ENCODE data around the gene SVIL. TPM values are rescaled to one million over a fixed set of nuclear protein-coding genes. Genes with fewer than 3 reads are reported as not detected.

Gene SVIL
- total RNA-seq, 2 experiments from 2014 or later = 0.47 to 1.5 TPM

- no peaks in the 10 kb centered on the region for H3K36me3 ChIP-seq (ENCODE audit: insufficient read depth, low read length)
- POLR2A ChIA-PET = no interaction called here
- no peaks in the 10 kb centered on the region for H4K20me1 ChIP-seq (ENCODE audit: insufficient read depth, low read length)
- no peak overlapping the region for H3K4me3 ChIP-seq (ENCODE audit: low read depth, low read length, poor library complexity, severe bottlenecking)
- intact Hi-C loops (cut with micrococcal nuclease; ENCODE audit: unreplicated experiment) = no loop called here
- no peak for DNase-seq (ENCODE audit: low spot score)
- H3K9me3 ChIP-seq (ENCODE audit: low read length) = peaks cover 13% of the 10 kb centered on the region
- TF ChIP-seq CTCF (conservative IDR thresholded peaks at IDR 0.05; ENCODE audit: low read length) (no peak), EZH2phosphoT487 (IDR thresholded peaks at IDR 0.05; ENCODE audit: borderline replicate concordance, low read depth, low read length) (no peak)
- no peak overlapping the region for H2AFZ ChIP-seq (ENCODE audit: low read length)
- CTCF ChIA-PET (ENCODE audit: unreplicated experiment) = no interaction called here
- H3K79me2 ChIP-seq (ENCODE audit: insufficient read depth, low read depth, low read length) = no peaks in the 10 kb centered on the region
- no peaks in the 10 kb centered on the region for H3K9me2 ChIP-seq (ENCODE audit: insufficient read depth, low read length)
- BruUV-seq (replicated peaks) = no TSS peak
- H3K27ac ChIP-seq (ENCODE audit: low read depth, low read length, poor library complexity, severe bottlenecking) = no peak overlapping the region
- H3K4me2 ChIP-seq (ENCODE audit: low read length) = no peak overlapping the region
- H3K4me1 ChIP-seq (ENCODE audit: insufficient read depth, low read length, poor library complexity, severe bottlenecking) = no peaks in the 10 kb centered on the region
Observed at GRCh38 chr10:29411666-29412315, 223.0 kb downstream of the SVIL start.

DNA sequence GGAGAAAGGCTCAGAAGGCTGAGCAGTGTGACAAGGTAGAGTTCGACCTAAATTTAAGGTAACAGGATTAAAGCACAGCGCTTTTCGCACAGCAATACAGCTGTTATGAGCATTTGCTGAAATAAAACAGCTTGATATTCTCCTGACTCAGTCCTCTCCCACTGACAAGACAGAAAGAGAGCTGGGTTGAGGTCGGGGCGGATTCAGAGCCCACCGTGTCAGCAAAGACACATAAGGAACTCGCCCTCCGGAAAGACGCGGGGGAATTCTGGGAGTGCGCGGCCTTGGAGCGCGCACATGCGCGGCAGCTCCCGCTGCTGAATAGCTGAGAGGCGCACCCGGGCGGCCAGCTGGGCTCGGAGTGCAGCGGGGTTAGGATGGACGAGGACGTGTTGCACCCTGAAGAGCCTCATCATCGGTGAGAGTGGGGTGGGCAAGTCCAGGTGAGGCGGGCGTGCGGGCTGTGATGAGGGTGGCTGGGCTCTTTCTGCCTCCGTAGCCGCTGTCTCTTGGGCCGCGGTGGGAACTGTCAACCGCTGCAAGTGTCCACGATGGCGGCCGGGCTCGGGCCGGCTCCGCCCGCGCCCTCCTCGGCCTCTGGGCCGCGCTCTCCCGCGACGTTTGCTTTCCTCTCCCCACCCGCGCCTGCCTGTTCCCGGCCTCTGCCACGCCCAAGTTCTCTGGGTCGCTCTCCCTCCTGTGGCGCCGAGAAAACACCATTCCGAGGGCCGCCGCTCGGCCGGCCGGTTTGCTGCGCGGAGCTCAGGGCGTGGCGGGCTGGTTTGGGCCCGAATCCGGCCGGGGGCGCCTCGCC, 225.3 kb downstream of the SVIL start:
- peaks cover 13% of the 10 kb centered on the region for H3K9me3 ChIP-seq (ENCODE audit: low read length)
- DNase-seq (ENCODE audit: low spot score) = no peak
- ChIA-PET CTCF (ENCODE audit: unreplicated experiment) (no interaction called here), POLR2A (interaction anchor here (0.6 kb wide), 2 partner anchors 24 to 397 kb away, joined by 3 read pairs; no protein-coding TSS in a partner anchor)
- no peaks in the 10 kb centered on the region for H3K36me3 ChIP-seq (ENCODE audit: insufficient read depth, low read length)
- no peak overlapping the region for H3K27ac ChIP-seq (ENCODE audit: low read depth, low read length, poor library complexity, severe bottlenecking)
- no peak overlapping the region for H3K4me3 ChIP-seq (ENCODE audit: low read depth, low read length, poor library complexity, severe bottlenecking)
- H3K9me2 ChIP-seq (ENCODE audit: insufficient read depth, low read length) = no peaks in the 10 kb centered on the region
- H2AFZ ChIP-seq (ENCODE audit: low read length) = no peak overlapping the region
- H3K79me2 ChIP-seq (ENCODE audit: insufficient read depth, low read depth, low read length) = no peaks in the 10 kb centered on the region
- intact Hi-C loops (cut with micrococcal nuclease; ENCODE audit: unreplicated experiment) = no loop called here
- no peaks in the 10 kb centered on the region for H4K20me1 ChIP-seq (ENCODE audit: insufficient read depth, low read length)
- H3K4me1 ChIP-seq (ENCODE audit: insufficient read depth, low read length, poor library complexity, severe bottlenecking) = no peaks in the 10 kb centered on the region
- BruUV-seq (replicated peaks) = no TSS peak
- no peak for TF ChIP-seq CTCF (conservative IDR thresholded peaks at IDR 0.05; ENCODE audit: low read length)
- TF ChIP-seq EZH2phosphoT487 (IDR thresholded peaks at IDR 0.05; ENCODE audit: borderline replicate concordance, low read depth, low read length) = no peak
- no peak overlapping the region for H3K4me2 ChIP-seq (ENCODE audit: low read length)

GRCh38 chr10:29408847-29409240, 225.9 kb downstream of the SVIL start:
- peaks cover 13% of the 10 kb centered on the region for H3K9me3 ChIP-seq (ENCODE audit: low read length)
- no peaks in the 10 kb centered on the region for H3K9me2 ChIP-seq (ENCODE audit: insufficient read depth, low read length)
- no peak for TF ChIP-seq EZH2phosphoT487 (IDR thresholded peaks at IDR 0.05; ENCODE audit: borderline replicate concordance, low read depth, low read length)
- TF ChIP-seq CTCF (conservative IDR thresholded peaks at IDR 0.05; ENCODE audit: low read length) = no peak
- no peak overlapping the region for H3K4me2 ChIP-seq (ENCODE audit: low read length)
- H4K20me1 ChIP-seq (ENCODE audit: insufficient read depth, low read length) = no peaks in the 10 kb centered on the region
- no peaks in the 10 kb centered on the region for H3K36me3 ChIP-seq (ENCODE audit: insufficient read depth, low read length)
- no peak overlapping the region for H3K27ac ChIP-seq (ENCODE audit: low read depth, low read length, poor library complexity, severe bottlenecking)
- DNase-seq (ENCODE audit: low spot score) = no peak
- H3K4me1 ChIP-seq (ENCODE audit: insufficient read depth, low read length, poor library complexity, severe bottlenecking) = no peaks in the 10 kb centered on the region
- H2AFZ ChIP-seq (ENCODE audit: low read length) = no peak overlapping the region
- BruUV-seq (replicated peaks) = no TSS peak
- no peaks in the 10 kb centered on the region for H3K79me2 ChIP-seq (ENCODE audit: insufficient read depth, low read depth, low read length)
- ChIA-PET POLR2A (no interaction called here), CTCF (ENCODE audit: unreplicated experiment) (no interaction called here)
- intact Hi-C loops (cut with micrococcal nuclease; ENCODE audit: unreplicated experiment) = no loop called here
- H3K4me3 ChIP-seq (ENCODE audit: low read depth, low read length, poor library complexity, severe bottlenecking) = no peak overlapping the region
